Endothelial cell of umbilical vein (primary cell): ENCODE results near the gene CCDC188. TPM values are rescaled to one million over a fixed set of nuclear protein-coding genes. Genes with fewer than 3 reads are reported as not detected.

Experiments used
- BruUV-seq: library from RNA; stranded (reverse); fragments of 400-500 nt; replicated peaks from 2 replicates; lab custom pipeline; 2021; lab: Mats Ljungman, UMichigan
- CTCF ChIA-PET: fragments of 300-600, 350-600 bp; sonication (Branson Sonifier 250); formaldehyde crosslinking; loops from one replicate; lab custom pipeline; 2021; ENCODE audit warnings: antibody characterized with exemption, inconsistent platforms; lab: Charles Lee
- POLR2A ChIA-PET: fragments of 300-600, 350-600 bp; sonication (Branson Sonifier 250); formaldehyde crosslinking; loops from one replicate; lab custom pipeline; 2021; ENCODE audit warnings: antibody characterized with exemption, inconsistent platforms; lab: Charles Lee
- DNase-seq: peaks from one replicate; pipeline ENCODE4 v3.0.0-alpha.2; 2011; ENCODE audit warnings: low read depth, low spot score
- FAIRE-seq: peaks from 2 replicates; lab custom pipeline; 2011; peaks lifted over from hg19 to GRCh38; lab: Jason Lieb, UNC
- H2AFZ ChIP-seq: 2 replicates; pipeline ENCODE4 v1.6.0; 2012; ENCODE audit warnings: low read depth, low read length, control low read depth, inconsistent platforms
- H3K27ac ChIP-seq: 2 replicates; pipeline ENCODE4 v1.5.1; 2011; ENCODE audit warnings: low read depth, mild to moderate bottlenecking, control low read depth, low read length, moderate library complexity; ENCODE audit not compliant: insufficient read depth
- H3K27me3 ChIP-seq, 2 experiments: 2 replicates each; pipeline versions ENCODE4 v1.6.0 to v1.6.1; 2011; ENCODE audit warnings: low read length in 2 of 2, mixed read lengths in 1 of 2; ENCODE audit not compliant: control insufficient read depth in 2 of 2, insufficient read depth in 2 of 2
- H3K36me3 ChIP-seq, 2 experiments: 2 replicates in 1 of 2; 3 replicates in 1 of 2; pipeline ENCODE4 v1.5.1; 2011; ENCODE audit warnings: low read length in 2 of 2, mild to moderate bottlenecking in 1 of 2, moderate library complexity in 1 of 2; ENCODE audit not compliant: control insufficient read depth in 2 of 2, insufficient read depth in 2 of 2; ENCODE audit errors: extremely low read depth in 1 of 2
- H3K4me1 ChIP-seq: 3 replicates; pipeline ENCODE4 v1.5.1; 2011; ENCODE audit warnings: mild to moderate bottlenecking, low read length; ENCODE audit not compliant: control insufficient read depth, insufficient read depth; ENCODE audit errors: extremely low read depth
- H3K4me2 ChIP-seq: 2 replicates; pipeline ENCODE4 v1.6.1; 2011; ENCODE audit warnings: low read length, control low read depth, mixed read lengths; ENCODE audit not compliant: insufficient read depth
- H3K4me3 ChIP-seq, 3 experiments: fragments of 200-600 bp in 1 of 3; sonication (generic), shearing (Covaris generic) in 1 of 3; replicated peaks in 1 of 3; 2 replicates each; pipeline ENCODE4 v1.5.1; 2011 to 2016; ENCODE audit warnings: control low read depth in 3 of 3, low read length in 3 of 3, mild to moderate bottlenecking in 2 of 3, inconsistent platforms in 1 of 3, low read depth in 1 of 3, moderate library complexity in 1 of 3; ENCODE audit not compliant: insufficient read depth in 1 of 3
- H3K79me2 ChIP-seq: 2 replicates; pipeline ENCODE4 v1.6.0; 2012; ENCODE audit warnings: low read length, inconsistent platforms; ENCODE audit not compliant: control insufficient read depth, insufficient read depth
- H3K9ac ChIP-seq: replicated peaks from 2 replicates; pipeline ENCODE3; 2011; ENCODE audit warnings: low read length, control low read depth; ENCODE audit not compliant: insufficient read depth; ENCODE audit errors: extremely low read depth
- H3K9me1 ChIP-seq: replicated peaks from 3 replicates; pipeline ENCODE4 v1.6.0; 2011; ENCODE audit warnings: mild to moderate bottlenecking, low read length; ENCODE audit not compliant: control insufficient read depth, insufficient read depth; ENCODE audit errors: extremely low read depth
- H3K9me3 ChIP-seq: replicated peaks from 2 replicates; pipeline ENCODE4 v1.5.1; 2012; ENCODE audit warnings: low read length, inconsistent platforms; ENCODE audit not compliant: control insufficient read depth, insufficient read depth
- H4K20me1 ChIP-seq: replicated peaks from 2 replicates; pipeline ENCODE3; 2011; ENCODE audit warnings: mild to moderate bottlenecking, low read length; ENCODE audit not compliant: control insufficient read depth, insufficient read depth; ENCODE audit errors: extremely low read depth
- EZH2 ChIP-seq: IDR thresholded peaks from 2 replicates; pipeline ENCODE4 v1.6.1; 2012; ENCODE audit warnings: borderline replicate concordance, low read depth, mild to moderate bottlenecking, moderate library complexity, low read length, inconsistent platforms; ENCODE audit not compliant: severe bottlenecking
- FOS ChIP-seq: IDR thresholded peaks from 2 replicates; pipeline ENCODE4 v1.6.1; 2011; ENCODE audit warnings: mild to moderate bottlenecking, low read length, moderate library complexity, borderline replicate concordance; ENCODE audit not compliant: insufficient read depth
- GATA2 ChIP-seq: IDR thresholded peaks from 2 replicates; pipeline ENCODE4 v1.7.0; 2011; ENCODE audit warnings: low read depth, mild to moderate bottlenecking, moderate library complexity, mixed read lengths, low read length; ENCODE audit not compliant: insufficient read length, insufficient read depth
- JUN ChIP-seq: IDR thresholded peaks from 2 replicates; pipeline ENCODE4 v1.6.1; 2011; ENCODE audit warnings: borderline replicate concordance, low read depth; ENCODE audit not compliant: insufficient read length, insufficient read depth
- MYC ChIP-seq: IDR thresholded peaks from one replicate; pipeline ENCODE4 v1.6.1; 2011; ENCODE audit warnings: mild to moderate bottlenecking, low read depth, low read length
- POLR2A ChIP-seq: IDR thresholded peaks from 2 replicates; pipeline ENCODE4 v1.6.1; 2012; ENCODE audit warnings: low read depth, mild to moderate bottlenecking, control low read depth, low read length
- POLR2AphosphoS5 ChIP-seq: IDR thresholded peaks from 2 replicates; pipeline ENCODE4 v1.6.1; 2012; ENCODE audit warnings: low read depth, mild to moderate bottlenecking, control low read depth, low read length, moderate library complexity; ENCODE audit not compliant: insufficient read depth
- dilution Hi-C: fragments of 300-500 bp; cut with MboI; formaldehyde crosslinking; loops from one replicate; pipeline ENCODE4 v1.15.0; 2019; ENCODE audit warnings: low sequenced_read_pairs; ENCODE audit not compliant: extremely low pct_ligation_motif_present
- intact Hi-C: fragments of 100-400 bp; cut with micrococcal nuclease; formaldehyde crosslinking; loops from one replicate; pipeline ENCODE4 v1.10.0; 2022
- polyA plus RNA-seq, 4 experiments: library from polyadenylated mRNA; depleted of rRNA in 3 of 4; stranded (reverse) in 3 of 4; unstranded in 1 of 4; fragments of >200 nt; gene quantifications; 2 replicates each; pipeline versions ENCODE4 v1.2.1 to v1.2.3, GENCODE V29; 2011 to 2012; ENCODE audit warnings: missing spikeins in 1 of 4
- total RNA-seq: library from RNA; stranded (reverse); gene quantifications from 2 replicates; pipeline ENCODE4 v1.2.3, GENCODE V29; 2021
- TF ChIP-seq, protein P1 (sequence below): IDR thresholded peaks from 2 replicates; pipeline ENCODE4 v1.6.1; 2011; ENCODE audit not compliant: insufficient read depth, insufficient read length
- TF ChIP-seq, protein P2 (sequence below), 2 donors: IDR thresholded peaks; 1 replicate in 1 of 2; 2 replicates in 1 of 2; pipeline ENCODE4 v1.5.1; 2011; ENCODE audit warnings: low read length in 2 of 2, mild to moderate bottlenecking in 2 of 2, moderate library complexity in 2 of 2, control low read depth in 1 of 2, inconsistent platforms in 1 of 2, low read depth in 1 of 2; ENCODE audit not compliant: insufficient read depth in 1 of 2; ENCODE audit errors: extremely low read depth in 1 of 2

CCDC188 gene
- total and polyA plus RNA-seq, 2 donors (not counting 3 experiments of a cell fraction or from before 2014, with no cell fraction given) = 9.4 to 9.8 TPM

GRCh38 chr22:20177217-20177911 is 26.5 kb upstream of the CCDC188 start:
- dilution Hi-C loops = no loop called here
- H3K9me3 ChIP-seq = no peaks in the 10 kb centered on the region
- FAIRE-seq (no peak), DNase-seq (no peak)
- POLR2A ChIA-PET = no interaction called here
- CTCF ChIA-PET = interaction anchor here (2.9 kb wide), 1 partner anchor 61 kb away, joined by 19 read pairs; no protein-coding TSS in a partner anchor
- no peak overlapping the region for H3K4me2 ChIP-seq
- H3K27me3 ChIP-seq = no peaks in the 10 kb centered on the region
- H3K4me3 ChIP-seq = no peak overlapping the region
- TF ChIP-seq MYC = no peak
- TF ChIP-seq, protein P1, sequence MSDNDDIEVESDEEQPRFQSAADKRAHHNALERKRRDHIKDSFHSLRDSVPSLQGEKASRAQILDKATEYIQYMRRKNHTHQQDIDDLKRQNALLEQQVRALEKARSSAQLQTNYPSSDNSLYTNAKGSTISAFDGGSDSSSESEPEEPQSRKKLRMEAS = no peak
- TF ChIP-seq POLR2AphosphoS5 = no peak
- no peak for TF ChIP-seq POLR2A
- TF ChIP-seq EZH2 = no peak
- no peak for TF ChIP-seq FOS
- TF ChIP-seq, protein P2, sequence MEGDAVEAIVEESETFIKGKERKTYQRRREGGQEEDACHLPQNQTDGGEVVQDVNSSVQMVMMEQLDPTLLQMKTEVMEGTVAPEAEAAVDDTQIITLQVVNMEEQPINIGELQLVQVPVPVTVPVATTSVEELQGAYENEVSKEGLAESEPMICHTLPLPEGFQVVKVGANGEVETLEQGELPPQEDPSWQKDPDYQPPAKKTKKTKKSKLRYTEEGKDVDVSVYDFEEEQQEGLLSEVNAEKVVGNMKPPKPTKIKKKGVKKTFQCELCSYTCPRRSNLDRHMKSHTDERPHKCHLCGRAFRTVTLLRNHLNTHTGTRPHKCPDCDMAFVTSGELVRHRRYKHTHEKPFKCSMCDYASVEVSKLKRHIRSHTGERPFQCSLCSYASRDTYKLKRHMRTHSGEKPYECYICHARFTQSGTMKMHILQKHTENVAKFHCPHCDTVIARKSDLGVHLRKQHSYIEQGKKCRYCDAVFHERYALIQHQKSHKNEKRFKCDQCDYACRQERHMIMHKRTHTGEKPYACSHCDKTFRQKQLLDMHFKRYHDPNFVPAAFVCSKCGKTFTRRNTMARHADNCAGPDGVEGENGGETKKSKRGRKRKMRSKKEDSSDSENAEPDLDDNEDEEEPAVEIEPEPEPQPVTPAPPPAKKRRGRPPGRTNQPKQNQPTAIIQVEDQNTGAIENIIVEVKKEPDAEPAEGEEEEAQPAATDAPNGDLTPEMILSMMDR (IDR thresholded peaks at IDR 0.05; ENCODE audit: extremely low read depth in 1 of 2, insufficient read depth in 1 of 2, low read depth in 1 of 2, low read length in 2 of 2) = no peak
- TF ChIP-seq JUN = no peak
- no peak for TF ChIP-seq GATA2
- intact Hi-C loops = no loop called here
- H3K9ac ChIP-seq = no peak overlapping the region
- H3K4me1 ChIP-seq = no peaks in the 10 kb centered on the region
- H3K79me2 ChIP-seq = no peaks in the 10 kb centered on the region
- H4K20me1 ChIP-seq = no peaks in the 10 kb centered on the region
- H3K27ac ChIP-seq = no peak overlapping the region
- no peak overlapping the region for H2AFZ ChIP-seq
- H3K36me3 ChIP-seq = no peaks in the 10 kb centered on the region
- BruUV-seq = no TSS peak
- H3K9me1 ChIP-seq = no peaks in the 10 kb centered on the region
